ENCODE results near the gene KCNJ13.
"Not testable (repeated sequence)": the region's sequence is repeated elsewhere in the genome, so short reads cannot be mapped to it uniquely, and the experiment has no call there.

The KCNJ13 gene

DNA sequence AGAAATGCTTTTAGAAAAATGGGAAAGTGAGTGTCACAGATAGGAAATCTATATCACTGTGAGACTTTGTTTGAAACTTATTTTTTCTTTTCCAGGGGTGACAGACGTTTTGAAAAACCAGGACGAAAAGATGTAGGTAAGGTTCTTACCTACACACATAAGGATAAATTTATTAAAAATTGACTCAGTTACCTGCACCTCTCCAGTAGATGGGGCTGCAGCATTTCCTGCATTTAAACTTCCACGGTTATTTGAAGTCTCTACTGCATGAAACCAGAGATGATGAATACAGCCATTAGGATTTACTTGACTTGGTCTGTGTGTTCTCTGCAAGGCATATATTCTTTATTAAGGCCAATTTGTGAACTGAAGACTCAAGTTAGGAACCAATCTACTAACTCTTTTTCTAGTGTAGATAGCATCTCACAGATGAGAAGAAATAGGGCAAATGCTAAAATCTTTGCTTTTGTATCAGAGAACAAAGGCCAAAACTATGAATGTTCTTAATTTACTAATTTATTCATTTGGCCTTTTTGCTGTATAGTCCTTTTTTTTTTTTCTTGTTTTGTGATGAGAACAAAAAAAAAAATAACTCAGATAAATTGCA lies 15.0 kb downstream of the KCNJ13 start:
- peak; percentile 63 for DNase-seq (ENCODE audit: low spot score)

DNA sequence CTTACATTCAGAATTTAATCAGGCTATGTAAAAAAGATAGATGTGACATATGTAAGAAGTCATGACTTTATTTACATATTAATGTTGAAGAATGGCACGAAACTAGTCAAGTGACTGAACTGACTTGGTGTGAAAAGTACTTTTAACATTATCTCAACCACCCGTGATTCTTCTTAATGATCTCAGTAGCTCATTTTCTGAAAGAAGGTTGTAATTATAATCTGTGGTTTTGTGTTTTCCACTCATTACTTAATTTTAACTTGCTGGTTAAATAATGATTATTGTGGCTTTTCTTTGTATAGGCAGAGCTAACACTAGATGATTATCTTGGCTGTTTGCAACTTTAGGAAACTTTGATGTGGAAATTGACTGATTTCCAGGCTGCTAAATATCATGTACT lies 18.5 kb downstream of the KCNJ13 start:
- no peak for DNase-seq (ENCODE audit: low spot score)

DNA sequence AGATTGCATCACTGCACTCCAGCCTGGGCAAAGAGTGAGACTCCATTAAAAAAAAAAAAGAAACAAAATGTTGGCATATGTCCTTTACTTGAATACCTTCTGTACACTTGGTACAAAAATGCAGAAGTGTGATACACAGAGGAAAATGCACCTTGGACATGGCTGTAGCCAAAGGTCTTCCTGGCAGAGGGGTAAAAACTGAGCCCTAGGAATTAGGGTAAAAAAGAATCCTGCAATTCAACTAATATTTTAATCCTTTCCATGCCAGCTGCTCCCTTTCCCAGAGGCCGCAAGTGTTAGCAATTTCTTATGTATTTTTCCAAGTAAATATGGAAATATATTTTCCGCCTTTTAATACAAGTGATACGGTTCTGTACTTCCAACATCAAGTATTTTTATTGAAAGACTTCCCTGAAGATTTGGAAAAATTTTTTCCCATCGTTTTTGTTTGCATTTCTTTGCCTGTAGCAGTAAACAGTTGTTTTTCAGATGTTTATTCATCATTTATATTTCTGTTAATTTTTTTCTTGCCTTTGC lies 26.2 kb downstream of the KCNJ13 start:
- no peak for DNase-seq (ENCODE audit: low spot score)

DNA sequence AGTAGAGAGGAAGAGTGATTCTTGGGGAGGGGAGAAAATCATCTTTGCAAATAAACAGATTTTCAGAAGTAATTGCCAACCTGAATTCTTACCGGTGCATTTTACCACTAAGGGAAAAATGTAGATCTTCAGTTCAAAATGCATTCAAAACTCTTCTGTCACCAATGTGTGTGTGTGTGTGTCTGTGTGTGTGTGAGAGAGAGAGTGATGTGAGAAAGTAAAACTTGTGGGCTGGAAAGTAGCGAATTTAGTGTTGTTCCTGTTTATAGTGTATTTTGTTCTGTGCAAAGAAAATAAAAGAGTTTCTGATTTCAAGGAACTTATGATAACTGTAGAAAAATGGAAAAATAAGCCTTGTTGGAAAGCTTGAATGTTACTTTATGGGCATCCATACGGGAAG lies 27.0 kb downstream of the KCNJ13 start:
- no peak for DNase-seq (ENCODE audit: low spot score)

DNA sequence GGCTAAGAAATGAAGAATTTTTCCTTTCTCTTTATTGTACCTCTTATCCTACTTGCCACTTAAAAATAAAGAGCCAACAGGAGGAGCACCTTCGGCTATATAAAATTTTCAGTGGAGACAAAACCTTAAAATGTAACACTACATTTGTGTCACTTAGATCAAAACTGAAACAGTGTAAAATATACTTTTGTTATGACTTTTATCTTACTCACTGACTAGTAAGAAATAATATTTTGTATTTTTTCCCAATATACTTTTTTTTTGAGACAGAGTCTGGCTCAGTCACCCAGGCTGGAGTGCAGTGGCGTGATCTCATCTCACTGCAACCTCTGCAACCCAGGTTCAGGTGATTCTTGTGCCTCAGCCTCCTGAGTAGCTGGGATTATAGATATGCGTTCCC lies 28.3 kb downstream of the KCNJ13 start:
- DNase-seq (ENCODE audit: low spot score): no peak

DNA sequence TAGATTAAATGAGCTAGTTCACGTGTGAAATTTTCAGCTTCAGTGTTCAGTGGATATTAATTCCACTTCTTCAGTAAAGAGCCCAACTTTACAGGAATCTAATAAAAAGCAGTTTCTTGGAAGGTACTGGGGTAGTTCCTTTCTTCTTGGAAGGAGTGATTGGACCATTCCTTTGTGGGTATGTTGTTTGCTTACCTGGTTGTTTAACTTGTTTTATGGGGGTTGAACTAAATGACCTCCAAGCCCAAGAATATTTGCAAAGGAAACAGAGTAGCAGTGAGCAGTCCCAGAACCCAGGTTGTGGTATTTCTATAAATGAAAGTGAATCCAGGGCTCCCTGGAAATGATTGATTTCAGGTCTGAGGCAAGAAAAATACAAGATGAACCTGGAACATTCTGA lies 31.4 kb downstream of the KCNJ13 start:
- no peak for DNase-seq (ENCODE audit: low spot score)

DNA sequence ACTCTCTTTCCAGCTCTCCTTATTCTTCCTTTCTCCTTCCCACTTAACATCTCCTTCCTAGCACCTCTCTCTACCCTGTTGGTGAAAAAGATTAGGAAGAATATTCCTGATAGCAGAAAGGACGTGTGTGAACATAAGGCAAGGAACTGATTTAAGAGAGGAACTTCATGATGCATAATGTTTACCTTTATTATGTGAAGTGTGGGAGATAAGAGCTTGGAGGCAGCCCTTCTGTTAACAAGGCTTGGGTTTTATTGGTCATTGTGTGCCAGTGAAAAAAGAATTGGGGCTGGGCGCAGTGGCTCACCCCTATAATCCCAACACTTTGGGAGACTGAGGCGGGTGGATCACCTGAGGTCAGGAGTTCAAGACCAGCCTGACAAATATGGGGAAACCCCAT lies 34.4 kb downstream of the KCNJ13 start:
- no peak for DNase-seq (ENCODE audit: low spot score)

DNA sequence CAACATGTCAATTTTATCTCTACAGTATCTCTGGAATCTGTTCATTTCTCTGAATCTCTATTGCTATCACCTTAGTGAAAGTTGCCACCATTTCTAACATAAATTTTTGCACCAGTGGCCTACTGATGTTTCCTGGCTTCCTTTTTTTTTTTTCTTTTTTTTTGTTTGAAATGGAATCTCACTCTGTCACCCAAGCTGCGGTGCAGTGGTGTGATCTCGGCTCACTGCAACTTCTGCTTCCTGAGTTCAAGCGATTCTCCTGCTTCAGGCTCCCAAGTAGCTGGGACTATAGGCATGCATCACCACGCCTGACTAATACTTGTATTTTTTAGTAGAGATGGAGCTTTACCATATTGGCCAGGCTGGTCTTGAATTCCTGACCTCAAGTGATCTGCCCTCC lies 35.1 kb downstream of the KCNJ13 start:
- no peak for DNase-seq (ENCODE audit: low spot score)

DNA sequence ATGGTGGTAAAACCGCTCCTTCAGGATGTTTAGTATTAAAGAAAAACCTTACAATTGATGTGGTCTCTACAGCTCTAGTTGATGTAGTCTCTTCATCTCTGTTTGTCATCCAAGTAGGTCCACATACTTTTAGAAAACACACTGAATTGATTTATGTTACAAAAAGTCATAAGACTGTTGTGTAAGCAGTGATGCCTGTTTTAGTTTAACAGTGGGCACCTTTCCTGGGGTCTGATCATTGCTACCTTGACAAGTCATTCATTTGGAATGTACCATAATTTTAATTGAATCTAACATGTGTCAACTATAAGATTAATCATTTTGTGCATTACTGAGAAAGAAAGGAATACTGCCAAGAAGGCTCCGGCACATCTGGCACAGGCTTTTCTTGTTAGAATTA lies 44.9 kb downstream of the KCNJ13 start:
- DNase-seq (ENCODE audit: low spot score): no peak

DNA sequence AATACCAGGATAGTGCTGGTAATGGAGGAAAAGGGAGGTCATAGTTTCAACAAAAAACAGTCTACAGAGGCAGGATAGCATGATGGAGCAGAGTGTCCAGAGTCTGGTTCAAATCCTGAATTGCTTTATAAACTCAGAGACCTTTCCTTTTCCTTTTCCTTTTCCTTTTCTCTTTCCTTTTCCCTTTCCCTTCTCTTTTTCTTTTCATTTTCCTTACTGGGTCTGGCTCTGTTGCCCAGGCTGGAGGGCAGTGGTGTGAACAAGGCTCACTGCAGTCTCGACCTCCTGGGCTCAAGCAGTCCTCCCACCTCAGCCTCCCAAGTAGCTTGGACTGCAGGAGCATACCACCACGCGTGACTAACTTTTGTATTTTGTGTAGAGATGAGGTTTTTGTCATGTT lies 47.6 kb downstream of the KCNJ13 start:
- DNase-seq (ENCODE audit: low spot score): no peak

DNA sequence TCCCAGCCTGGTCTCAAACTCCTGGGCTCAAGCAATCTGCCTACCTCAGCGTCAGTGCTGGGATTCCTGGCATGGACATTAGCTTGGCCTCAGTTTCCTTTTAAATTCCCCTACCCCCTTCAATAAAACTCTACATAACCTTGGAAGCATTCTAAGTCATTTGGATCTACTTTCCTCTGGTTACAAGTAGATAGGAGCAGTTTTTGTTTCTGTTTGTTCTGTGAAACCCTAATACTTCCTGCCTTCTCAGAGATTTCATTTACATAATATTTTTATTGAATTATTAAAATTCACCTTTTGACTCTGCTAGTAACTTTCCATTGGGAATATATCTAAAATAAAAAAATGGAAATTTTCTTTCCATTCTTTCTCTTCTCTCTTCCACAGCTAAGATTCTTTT lies 53.3 kb downstream of the KCNJ13 start:
- DNase-seq (ENCODE audit: low spot score): no peak

DNA sequence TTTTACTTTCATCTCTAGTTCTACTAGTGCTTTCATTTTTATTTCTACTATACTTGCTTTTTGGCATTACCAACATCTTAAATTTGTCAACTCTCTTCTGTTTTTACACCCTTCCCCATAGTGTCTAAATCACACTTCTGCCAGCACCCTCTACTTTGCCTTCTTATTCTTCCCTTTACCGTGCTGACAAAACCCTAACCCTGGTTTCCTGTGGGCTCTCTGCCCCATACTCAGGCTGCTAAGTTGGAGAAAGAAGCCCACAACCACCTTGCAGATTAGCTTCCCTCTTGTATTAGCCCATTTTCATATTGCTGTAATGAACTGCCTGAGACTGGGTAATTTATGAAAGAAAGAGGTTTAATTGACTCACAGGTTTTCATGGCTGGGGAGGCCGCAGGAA lies 54.5 kb downstream of the KCNJ13 start:
- DNase-seq (ENCODE audit: low spot score): no peak

DNA sequence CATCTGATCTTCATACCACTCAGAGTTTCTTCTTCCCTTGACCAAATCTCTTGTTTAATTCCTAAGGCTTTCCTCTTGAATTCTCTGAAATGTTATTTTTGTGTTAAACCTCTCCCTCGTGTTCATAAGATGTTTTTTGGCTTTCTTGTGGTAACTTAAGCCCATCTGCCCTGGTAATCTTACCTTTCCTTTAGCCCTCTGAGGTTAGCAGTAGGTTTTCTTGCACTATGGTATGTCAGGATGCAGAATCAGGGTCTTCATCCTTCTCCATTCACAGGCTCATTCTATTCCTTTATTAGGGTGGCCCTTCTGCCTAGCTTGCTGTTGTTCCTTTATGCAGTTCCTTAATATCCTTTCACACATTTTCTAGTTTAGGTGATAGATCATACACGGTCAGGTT lies 55.1 kb downstream of the KCNJ13 start:
- no peak for DNase-seq (ENCODE audit: low spot score)

DNA sequence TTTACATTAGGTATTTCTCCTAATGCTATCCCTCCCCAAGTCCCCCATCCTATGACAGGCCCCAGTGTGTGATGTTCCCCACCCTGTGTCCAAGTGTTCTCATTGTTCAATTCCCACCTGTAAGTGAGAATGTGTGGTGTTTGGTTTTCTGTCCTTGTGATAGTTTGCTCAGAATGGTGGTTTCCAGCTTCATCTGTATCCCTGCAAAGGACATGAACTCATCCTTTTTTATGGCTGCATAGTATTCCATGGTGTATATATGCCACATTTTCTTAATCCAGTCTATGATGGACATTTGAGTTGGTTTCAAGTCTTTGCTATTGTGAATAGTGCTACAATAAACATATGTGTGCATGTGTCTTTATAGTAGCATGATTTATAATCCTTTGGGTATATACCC lies 56.3 kb downstream of the KCNJ13 start:
- not testable (repeated sequence) for DNase-seq (ENCODE audit: low spot score)

Data from NAMALWA (cell line).